Neural cell (in vitro differentiated cells): ENCODE results near the gene SLC25A36. TPM values are rescaled to one million over a fixed set of nuclear protein-coding genes. Genes with fewer than 3 reads are reported as not detected.

Experiments
- H2AFZ ChIP-seq: fragments of 200-600, 300-800 bp; sonication (generic), shearing (Covaris generic); 2 replicates; pipeline ENCODE4 v1.6.0; 2014; ENCODE audit warnings: low read depth, mild to moderate bottlenecking, antibody characterized with exemption, low read length, moderate library complexity
- H3F3A ChIP-seq: fragments of 200-600 bp; shearing (Covaris generic); 2 replicates; pipeline ENCODE4 v1.6.1; 2016; ENCODE audit warnings: mild to moderate bottlenecking, moderate library complexity, mixed read lengths, antibody characterized with exemption, low read length; ENCODE audit not compliant: insufficient read depth, poor library complexity, severe bottlenecking
- H3K27ac ChIP-seq: fragments of 200-600, 300-800 bp; sonication (generic), shearing (Covaris generic); 2 replicates; pipeline ENCODE4 v1.5.1; 2014; ENCODE audit warnings: mild to moderate bottlenecking, low read length, moderate library complexity
- H3K27me3 ChIP-seq: fragments of 300-800, 200-600 bp; sonication (generic), shearing (Covaris generic); 2 replicates; pipeline ENCODE4 v1.6.0; 2014; ENCODE audit warnings: mild to moderate bottlenecking, low read depth, low read length, moderate library complexity; ENCODE audit not compliant: insufficient read depth
- H3K36me3 ChIP-seq: fragments of 300-800, 200-600 bp; sonication (generic), shearing (Covaris generic); 2 replicates; pipeline ENCODE4 v1.5.1; 2014; ENCODE audit warnings: mild to moderate bottlenecking, antibody characterized with exemption, low read length, moderate library complexity; ENCODE audit not compliant: insufficient read depth
- H3K4me2 ChIP-seq: fragments of 300-800, 200-600 bp; sonication (generic), shearing (Covaris generic); 2 replicates; pipeline ENCODE4 v1.6.0; 2014; ENCODE audit warnings: mild to moderate bottlenecking, low read length
- H3K4me3 ChIP-seq: fragments of 300-800, 200-600 bp; sonication (generic), shearing (Covaris generic); 2 replicates; pipeline ENCODE4 v1.5.1; 2014; ENCODE audit warnings: mild to moderate bottlenecking, low read length, moderate library complexity
- H3K79me2 ChIP-seq: fragments of 200-600 bp; shearing (Covaris generic); replicated peaks from 2 replicates; pipeline ENCODE4 v1.6.0; 2014; ENCODE audit warnings: mild to moderate bottlenecking, low read length, moderate library complexity; ENCODE audit not compliant: insufficient read depth
- H3K9ac ChIP-seq: fragments of 300-800, 200-600 bp; sonication (generic), shearing (Covaris generic); 2 replicates; pipeline ENCODE4 v1.6.1; 2016; ENCODE audit warnings: mild to moderate bottlenecking, low read length, mixed read lengths
- H3K9me2 ChIP-seq: fragments of 200-600 bp; shearing (Covaris generic); 2 replicates; pipeline ENCODE4 v1.6.1; 2016; ENCODE audit warnings: mild to moderate bottlenecking, low read length, mixed read lengths; ENCODE audit not compliant: insufficient read depth
- H3K9me3 ChIP-seq: fragments of 200-600, 300-800 bp; sonication (generic), shearing (Covaris generic); 2 replicates; pipeline ENCODE4 v1.6.1; 2016; ENCODE audit warnings: mild to moderate bottlenecking, mixed run types, low read length, moderate library complexity, mixed read lengths
- H4K20me1 ChIP-seq: fragments of 200-600 bp; shearing (Covaris generic); 2 replicates; pipeline ENCODE4 v1.6.1; 2016; ENCODE audit warnings: mild to moderate bottlenecking, mixed run types; ENCODE audit not compliant: insufficient read depth
- CTCF ChIP-seq: fragments of 450-650 bp; IDR thresholded peaks from 2 replicates; pipeline ENCODE4 v1.5.1; 2014; ENCODE audit warnings: antibody characterized with exemption, mild to moderate bottlenecking, moderate library complexity; ENCODE audit not compliant: poor library complexity, severe bottlenecking
- EP300 ChIP-seq: fragments of 450-650 bp; conservative IDR thresholded peaks from 2 replicates; pipeline ENCODE4 v1.6.1; 2014; ENCODE audit warnings: antibody characterized with exemption, mild to moderate bottlenecking, moderate library complexity; ENCODE audit not compliant: poor library complexity, severe bottlenecking
- EZH2 ChIP-seq: fragments of 200-600, 300-800 bp; shearing (Covaris generic), sonication (generic); IDR thresholded peaks from 2 replicates; pipeline ENCODE4 v1.6.1; 2014; ENCODE audit warnings: antibody characterized with exemption, low read length, borderline replicate concordance, mild to moderate bottlenecking; ENCODE audit not compliant: insufficient read depth, poor library complexity, severe bottlenecking
- MXI1 ChIP-seq: fragments of 450-650 bp; conservative IDR thresholded peaks from 2 replicates; pipeline ENCODE4 v1.6.1; 2014; ENCODE audit warnings: antibody characterized with exemption, mild to moderate bottlenecking; ENCODE audit not compliant: poor library complexity, severe bottlenecking
- POLR2AphosphoS5 ChIP-seq: IDR thresholded peaks from 2 replicates; pipeline ENCODE4 v1.6.1; 2012
- RAD21 ChIP-seq: fragments of 450-650 bp; conservative IDR thresholded peaks from 2 replicates; pipeline ENCODE4 v1.6.1; 2014; ENCODE audit warnings: antibody characterized with exemption, mild to moderate bottlenecking, moderate library complexity
- REST ChIP-seq: IDR thresholded peaks from 2 replicates; pipeline ENCODE4 v1.6.1; 2012; ENCODE audit warnings: borderline replicate concordance
- SMC3 ChIP-seq: fragments of 450-650 bp; conservative IDR thresholded peaks from 2 replicates; pipeline ENCODE4 v1.6.1; 2014; ENCODE audit warnings: antibody characterized with exemption, mild to moderate bottlenecking, moderate library complexity; ENCODE audit not compliant: poor library complexity
- TAF1 ChIP-seq: IDR thresholded peaks from 2 replicates; pipeline ENCODE4 v1.6.1; 2012; ENCODE audit warnings: low read depth
- polyA plus RNA-seq: library from polyadenylated mRNA; depleted of rRNA; stranded (reverse); fragments of >200 nt; gene quantifications from 2 replicates; pipeline ENCODE4 v1.2.3, GENCODE V29; 2014

The SLC25A36 gene
- polyA plus RNA-seq, 1 donor from 2014 or later = 227 TPM

- H2AFZ ChIP-seq = no peak overlapping the region
- H3K4me2 ChIP-seq = no peak overlapping the region
- no peak overlapping the region for H3K9ac ChIP-seq
- H3K27ac ChIP-seq = no peak overlapping the region
- H4K20me1 ChIP-seq = no peaks in the 10 kb centered on the region
- no peaks in the 10 kb centered on the region for H3K9me2 ChIP-seq
- no peaks in the 10 kb centered on the region for H3K27me3 ChIP-seq
- H3K79me2 ChIP-seq = no peaks in the 10 kb centered on the region
- no peak for TF ChIP-seq POLR2AphosphoS5
- no peak for TF ChIP-seq RAD21
- no peaks in the 10 kb centered on the region for H3F3A ChIP-seq
- no peak overlapping the region for H3K4me3 ChIP-seq
- H3K9me3 ChIP-seq = no peaks in the 10 kb centered on the region
- no peaks in the 10 kb centered on the region for H3K36me3 ChIP-seq
Observed at GRCh38 chr3:140905559-140905958, 36.1 kb upstream of the SLC25A36 start.

- Histone ChIP-seq H3K9me3 (no peaks in the 10 kb centered on the region), H3K27me3 (no peaks in the 10 kb centered on the region), H3K27ac (no peak overlapping the region), H3K36me3 (no peaks in the 10 kb centered on the region), H3K9me2 (no peaks in the 10 kb centered on the region), H3F3A (no peaks in the 10 kb centered on the region), H3K79me2 (no peaks in the 10 kb centered on the region), H3K4me3 (no peak overlapping the region), H4K20me1 (no peaks in the 10 kb centered on the region), H3K9ac (no peak overlapping the region), H3K4me2 (no peak overlapping the region), H2AFZ (no peak overlapping the region)
- TF ChIP-seq POLR2AphosphoS5 (no peak), CTCF (no peak), REST (no peak), EZH2 (no peak), TAF1 (no peak), MXI1 (no peak), RAD21 (no peak), SMC3 (no peak), EP300 (no peak)
Observed at GRCh38 chr3:140906785-140907184, 34.9 kb upstream of the SLC25A36 start.

- Histone ChIP-seq H3K79me2 (no peaks in the 10 kb centered on the region), H3K9me3 (no peaks in the 10 kb centered on the region), H4K20me1 (no peaks in the 10 kb centered on the region), H3K36me3 (no peaks in the 10 kb centered on the region), H3K27me3 (no peaks in the 10 kb centered on the region), H3K9me2 (no peaks in the 10 kb centered on the region), H2AFZ (no peak overlapping the region), H3K4me2 (no peak overlapping the region), H3K4me3 (no peak overlapping the region), H3K27ac (no peak overlapping the region), H3K9ac (no peak overlapping the region), H3F3A (no peaks in the 10 kb centered on the region)
- no peak for TF ChIP-seq REST
Observed at GRCh38 chr3:140910860-140911259, 30.8 kb upstream of the SLC25A36 start.
